DLD1 (cell line): ENCODE measurements around the gene ANAPC13.

Experiments
- in situ Hi-C: cut with HindIII; loops from 2 replicates; pipeline ENCODE4 v1.10.0; 2017; ENCODE audit warnings: low sequenced_read_pairs

Gene ANAPC13

GRCh38 chr3:134485718-134486576 is at the start of gene ANAPC13, which contains the start of gene CEP63:
Gene ANAPC13 (minus strand): TSS chr3:134485985. CDS start chr3:134482904, 3,081 bp downstream.
Gene CEP63 (plus strand): TSS chr3:134486057. CDS start chr3:134495321, 9,264 bp downstream.
- in situ Hi-C loops: loop anchor here (25.0 kb wide), 1 partner anchor 199 kb away; no protein-coding TSS in a partner anchor

DNA sequence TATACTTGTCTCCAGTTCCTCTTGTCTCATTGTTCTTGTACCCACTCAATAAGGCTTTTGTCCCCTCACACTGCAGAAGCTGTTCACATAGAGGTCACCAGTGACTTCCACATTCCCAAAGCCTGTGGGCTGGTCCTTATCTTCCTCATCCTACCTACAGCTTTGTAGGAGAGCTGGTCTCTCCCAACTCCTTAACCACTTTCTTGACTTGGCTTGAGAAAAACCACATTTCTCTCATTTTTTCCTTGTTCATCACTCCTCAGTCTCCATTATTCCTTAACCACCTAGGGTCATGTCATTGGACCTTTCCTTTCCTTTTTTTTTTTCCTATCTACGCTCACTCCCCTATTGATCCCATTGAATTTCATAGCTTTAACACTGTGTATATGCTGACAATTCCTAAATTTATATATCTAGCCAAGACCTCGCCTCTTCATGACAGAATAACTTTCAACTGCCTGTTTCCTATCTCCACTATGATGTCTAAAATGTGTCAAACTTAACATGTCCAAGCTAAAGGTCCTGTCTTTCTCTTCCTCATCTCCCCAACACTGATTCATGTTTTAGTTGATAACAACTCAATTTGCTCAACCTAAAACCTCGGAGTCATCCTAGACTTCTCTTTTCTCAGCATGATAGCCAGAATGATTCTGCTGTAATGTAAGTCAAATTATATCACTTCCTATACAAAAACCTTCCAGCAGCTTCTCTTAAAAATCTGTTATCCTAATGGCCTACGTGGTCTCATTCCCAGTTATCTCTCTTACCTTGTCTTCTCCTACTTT is 49.6 kb upstream of the ANAPC13 start:
- in situ Hi-C loops: no loop called here

DNA sequence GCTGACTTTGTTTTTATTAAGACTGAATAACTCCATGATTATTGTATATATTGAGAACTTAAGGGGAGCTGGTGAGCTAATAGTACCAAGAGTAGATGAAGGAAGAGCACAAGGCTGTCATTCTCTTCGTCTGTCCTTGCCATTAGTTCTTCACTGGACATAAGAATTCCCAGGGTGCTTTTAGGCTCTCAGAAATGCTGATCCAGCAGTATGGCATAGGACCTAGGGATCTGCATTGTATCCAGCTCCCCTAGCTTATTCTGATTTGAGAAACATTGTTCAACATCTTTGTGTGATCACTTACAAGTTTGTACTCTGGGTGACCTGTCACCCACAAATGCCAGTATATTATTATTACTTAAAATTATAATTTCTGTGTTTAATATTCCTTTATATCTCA is 47.7 kb upstream of the ANAPC13 start:
- in situ Hi-C loops: no loop called here

DNA sequence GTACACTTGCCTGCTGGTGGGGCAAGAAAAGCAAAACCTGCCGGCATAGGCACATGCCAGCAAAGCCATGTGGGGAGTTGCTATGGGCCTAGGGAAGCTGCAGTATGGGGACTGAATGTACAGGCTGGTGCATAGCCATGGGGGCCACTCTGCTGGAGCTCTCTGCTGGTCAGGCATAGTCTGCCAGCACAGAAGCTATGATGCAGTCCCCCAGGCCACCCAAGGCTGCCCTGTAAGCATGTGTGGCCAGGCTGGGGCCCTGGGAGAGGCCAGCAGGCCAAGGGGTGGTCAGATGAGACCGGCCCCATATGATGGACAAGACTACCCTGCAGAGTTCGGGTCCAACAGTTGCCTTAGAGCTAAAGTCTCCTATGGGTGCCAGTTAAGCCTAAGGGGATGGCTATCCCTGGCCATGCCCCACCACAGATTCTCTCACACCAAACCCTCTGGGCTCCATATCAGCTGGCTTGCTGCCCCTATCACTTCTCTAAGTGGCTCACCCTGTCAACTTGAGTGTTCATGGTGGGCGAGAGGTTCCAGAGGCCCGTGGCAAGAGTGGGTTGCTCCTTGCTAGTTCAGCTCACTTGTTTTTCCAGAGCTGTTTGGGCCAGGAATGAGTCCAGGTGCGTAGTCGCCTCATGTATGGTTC is 41.9 kb upstream of the ANAPC13 start:
- in situ Hi-C loops: no loop called here

GRCh38 chr3:134527037-134527436 is 41.3 kb upstream of the ANAPC13 start:
- in situ Hi-C loops: no loop called here

GRCh38 chr3:134526319-134526718 is 40.5 kb upstream of the ANAPC13 start:
- in situ Hi-C loops: no loop called here

GRCh38 chr3:134525293-134525692 is 39.5 kb upstream of the ANAPC13 start:
- in situ Hi-C loops: no loop called here

DNA sequence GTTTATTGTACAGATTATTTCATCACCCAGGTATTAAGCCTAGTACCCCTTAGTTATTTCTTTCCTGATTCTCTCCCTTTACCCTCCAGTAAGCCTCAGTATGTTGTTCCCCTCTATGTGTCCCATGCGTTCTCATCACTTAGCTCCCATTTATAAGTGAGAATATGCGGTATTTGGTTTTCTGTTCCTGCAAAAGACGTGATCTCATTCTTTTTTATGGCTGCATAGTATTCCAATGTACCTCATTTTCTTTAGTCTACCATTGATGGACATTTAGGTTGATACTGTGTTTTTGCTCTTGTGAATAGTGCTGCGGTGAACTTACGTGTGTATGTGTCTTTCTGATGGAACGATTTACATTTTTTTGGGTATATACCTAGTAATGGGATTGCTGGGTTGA is 36.8 kb upstream of the ANAPC13 start:
- in situ Hi-C loops: no loop called here

- in situ Hi-C loops: no loop called here
Observed at GRCh38 chr3:134517791-134518190, 32.0 kb upstream of the ANAPC13 start.

- in situ Hi-C loops: no loop called here
Observed at GRCh38 chr3:134516905-134517304, 31.1 kb upstream of the ANAPC13 start.

DNA sequence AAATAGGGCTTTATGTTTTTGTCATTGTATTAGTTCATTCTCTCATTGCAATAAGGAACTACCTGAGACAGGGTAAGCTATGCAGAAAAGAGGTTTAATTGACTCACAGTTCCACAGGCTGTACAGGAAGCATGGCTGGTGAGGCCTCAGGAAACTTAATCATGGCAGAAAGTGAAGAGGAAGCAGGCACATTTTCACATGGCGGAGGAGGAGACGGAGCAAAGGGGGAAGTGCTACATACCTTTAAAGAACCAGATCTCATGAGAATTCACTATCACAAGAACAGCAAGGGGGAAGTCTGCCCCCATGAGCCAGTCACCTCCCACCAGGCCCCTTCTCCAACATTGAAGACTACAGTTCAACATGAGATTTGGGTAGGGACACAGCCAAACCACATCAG is 25.7 kb upstream of the ANAPC13 start:
- in situ Hi-C loops: no loop called here

- in situ Hi-C loops: no loop called here
Observed at GRCh38 chr3:134505485-134505884, 19.7 kb upstream of the ANAPC13 start.

- in situ Hi-C loops: no loop called here
Observed at GRCh38 chr3:134504132-134504531, 18.3 kb upstream of the ANAPC13 start.

GRCh38 chr3:134503266-134503665 is 17.5 kb upstream of the ANAPC13 start:
- in situ Hi-C loops: no loop called here

GRCh38 chr3:134496471-134497071 is 10.8 kb upstream of the ANAPC13 start:
- in situ Hi-C loops: loop anchor here (25.0 kb wide), 1 partner anchor 209 kb away; no protein-coding TSS in a partner anchor

GRCh38 chr3:134495980-134496379 is 10.2 kb upstream of the ANAPC13 start:
- in situ Hi-C loops: loop anchor here (25.0 kb wide), 1 partner anchor 209 kb away; no protein-coding TSS in a partner anchor

- in situ Hi-C loops: loop anchor here (25.0 kb wide), 1 partner anchor 207 kb away; no protein-coding TSS in a partner anchor
Observed at GRCh38 chr3:134494495-134494894, 8.7 kb upstream of the ANAPC13 start.

DNA sequence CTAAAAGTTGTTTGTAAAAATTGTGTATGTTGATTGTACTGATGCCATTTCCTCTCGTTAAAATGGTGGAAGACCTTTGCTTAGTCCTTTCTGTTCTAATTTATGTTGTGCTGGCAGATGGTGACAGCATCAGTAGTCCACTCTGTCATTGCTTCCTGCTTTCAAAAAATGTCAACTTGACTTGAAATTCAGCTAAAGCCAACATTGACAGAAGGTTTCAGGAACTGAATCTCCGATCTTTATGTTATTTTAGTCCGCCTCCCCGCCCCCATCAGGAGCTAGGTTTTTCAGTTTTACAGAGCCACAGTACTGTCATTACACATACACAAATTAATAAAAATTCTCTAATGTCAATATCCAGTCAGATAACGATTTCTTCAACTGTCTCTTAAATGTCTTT is 1.6 kb upstream of the ANAPC13 start:
- in situ Hi-C loops: loop anchor here (25.0 kb wide), 1 partner anchor 200 kb away; no protein-coding TSS in a partner anchor

- in situ Hi-C loops: loop anchor here (25.0 kb wide), 1 partner anchor 199 kb away; no protein-coding TSS in a partner anchor
Observed at GRCh38 chr3:134486577-134487041, 824 bp upstream of the ANAPC13 start.

GRCh38 chr3:134485075-134485717 is 589 bp downstream of the ANAPC13 start:
- in situ Hi-C loops: loop anchor here (25.0 kb wide), 1 partner anchor 198 kb away; no protein-coding TSS in a partner anchor
